Kidney epithelial cell (primary cell): ENCODE results near the gene FAM24B. TPM values are rescaled to one million over a fixed set of nuclear protein-coding genes. Genes with fewer than 3 reads are reported as not detected.

ENCODE experiments used
- DNase-seq: peaks from one replicate; pipeline ENCODE4 v3.0.0-alpha.2; 2010; ENCODE audit warnings: low read depth
- H3K27me3 ChIP-seq: 2 replicates; pipeline ENCODE4 v1.6.0; 2011; ENCODE audit warnings: low read length; ENCODE audit not compliant: control insufficient read depth, insufficient read depth
- H3K36me3 ChIP-seq: 2 replicates; pipeline ENCODE4 v1.5.1; 2011; ENCODE audit warnings: low read length; ENCODE audit not compliant: control insufficient read depth, insufficient read depth
- H3K4me3 ChIP-seq: 2 replicates; pipeline ENCODE4 v1.5.1; 2011; ENCODE audit warnings: low read depth, mild to moderate bottlenecking, control low read depth, low read length
- total RNA-seq: library from RNA; depleted of rRNA; stranded (reverse); fragments of >200 nt; gene quantifications from 2 replicates; pipeline ENCODE4 v1.2.3, GENCODE V29; 2015
- TF ChIP-seq, protein P1 (sequence below): IDR thresholded peaks from 2 replicates; pipeline ENCODE4 v1.5.1; 2011; ENCODE audit warnings: mild to moderate bottlenecking, moderate library complexity, low read length, control low read depth, inconsistent platforms; ENCODE audit not compliant: insufficient read depth, poor library complexity, severe bottlenecking

FAM24B gene
- total RNA-seq, 1 donor from 2014 or later: 14.6 TPM

DNA sequence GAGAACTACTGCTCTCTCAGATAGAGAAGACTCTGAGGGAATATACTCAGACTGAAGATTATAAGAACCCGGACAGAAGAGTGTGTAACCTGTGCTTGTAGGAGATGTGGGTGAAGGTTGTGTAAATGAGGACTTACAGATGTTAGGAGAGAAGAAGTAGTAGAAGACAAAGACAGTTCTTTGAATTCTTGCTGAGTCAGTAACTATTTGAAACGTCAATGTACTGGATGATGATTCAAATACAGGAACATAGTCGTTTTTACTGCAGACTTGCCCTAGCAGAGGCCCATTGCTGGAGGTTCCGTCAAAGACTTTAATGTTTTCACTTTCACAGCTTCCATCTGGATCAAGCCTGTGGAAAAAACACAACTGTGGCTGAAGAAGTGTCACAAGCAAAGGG is 40.5 kb downstream of the FAM24B start:
- no peak overlapping the region for H3K4me3 ChIP-seq
- no peak for DNase-seq
- TF ChIP-seq, protein P1, sequence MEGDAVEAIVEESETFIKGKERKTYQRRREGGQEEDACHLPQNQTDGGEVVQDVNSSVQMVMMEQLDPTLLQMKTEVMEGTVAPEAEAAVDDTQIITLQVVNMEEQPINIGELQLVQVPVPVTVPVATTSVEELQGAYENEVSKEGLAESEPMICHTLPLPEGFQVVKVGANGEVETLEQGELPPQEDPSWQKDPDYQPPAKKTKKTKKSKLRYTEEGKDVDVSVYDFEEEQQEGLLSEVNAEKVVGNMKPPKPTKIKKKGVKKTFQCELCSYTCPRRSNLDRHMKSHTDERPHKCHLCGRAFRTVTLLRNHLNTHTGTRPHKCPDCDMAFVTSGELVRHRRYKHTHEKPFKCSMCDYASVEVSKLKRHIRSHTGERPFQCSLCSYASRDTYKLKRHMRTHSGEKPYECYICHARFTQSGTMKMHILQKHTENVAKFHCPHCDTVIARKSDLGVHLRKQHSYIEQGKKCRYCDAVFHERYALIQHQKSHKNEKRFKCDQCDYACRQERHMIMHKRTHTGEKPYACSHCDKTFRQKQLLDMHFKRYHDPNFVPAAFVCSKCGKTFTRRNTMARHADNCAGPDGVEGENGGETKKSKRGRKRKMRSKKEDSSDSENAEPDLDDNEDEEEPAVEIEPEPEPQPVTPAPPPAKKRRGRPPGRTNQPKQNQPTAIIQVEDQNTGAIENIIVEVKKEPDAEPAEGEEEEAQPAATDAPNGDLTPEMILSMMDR: no peak
- H3K36me3 ChIP-seq: no peaks in the 10 kb centered on the region
- no peaks in the 10 kb centered on the region for H3K27me3 ChIP-seq

DNA sequence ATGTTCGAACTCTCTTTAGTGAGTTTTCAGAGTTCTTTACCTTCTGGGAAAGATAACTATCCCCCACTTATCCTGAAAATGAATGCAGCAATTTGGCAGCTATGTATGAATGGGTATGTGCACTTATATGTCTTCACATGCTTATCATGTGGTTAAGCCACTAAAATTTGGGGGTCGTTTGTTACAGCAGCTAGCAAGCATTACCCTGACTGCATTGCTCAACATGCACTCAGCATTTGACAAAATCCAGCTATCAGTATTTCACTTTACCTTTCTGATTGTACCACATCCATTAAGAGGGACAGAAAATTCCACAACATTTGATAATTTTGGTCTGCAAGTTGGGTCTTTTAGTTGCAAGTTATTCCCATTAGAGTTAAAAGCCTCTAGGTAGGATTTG is 43.5 kb downstream of the FAM24B start:
- Histone ChIP-seq H3K27me3 (no peaks in the 10 kb centered on the region), H3K4me3 (no peak overlapping the region), H3K36me3 (no peaks in the 10 kb centered on the region)
- TF ChIP-seq, protein P1: no peak
- no peak for DNase-seq

DNA sequence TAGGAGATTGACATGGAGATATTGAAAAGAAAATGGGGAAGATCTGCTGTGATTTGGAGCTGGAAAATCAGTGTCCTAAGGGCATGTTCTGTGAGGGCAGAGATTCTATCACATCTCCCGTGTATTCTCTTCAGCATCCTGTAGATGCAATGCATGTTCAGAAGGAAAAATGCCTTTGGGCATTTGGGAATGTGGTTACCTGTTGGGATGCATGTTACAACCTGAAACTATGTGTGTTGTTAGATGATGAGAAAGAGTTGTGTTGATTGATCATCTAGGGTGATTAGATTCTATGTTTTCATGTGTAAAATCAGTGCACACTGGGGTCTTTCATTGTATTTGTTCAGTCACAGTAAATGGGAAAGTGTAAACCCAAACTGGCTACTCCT is 48.4 kb downstream of the FAM24B start:
- Histone ChIP-seq H3K36me3 (no peaks in the 10 kb centered on the region), H3K27me3 (no peaks in the 10 kb centered on the region), H3K4me3 (no peak overlapping the region)
- TF ChIP-seq, protein P1: no peak
- no peak for DNase-seq

DNA sequence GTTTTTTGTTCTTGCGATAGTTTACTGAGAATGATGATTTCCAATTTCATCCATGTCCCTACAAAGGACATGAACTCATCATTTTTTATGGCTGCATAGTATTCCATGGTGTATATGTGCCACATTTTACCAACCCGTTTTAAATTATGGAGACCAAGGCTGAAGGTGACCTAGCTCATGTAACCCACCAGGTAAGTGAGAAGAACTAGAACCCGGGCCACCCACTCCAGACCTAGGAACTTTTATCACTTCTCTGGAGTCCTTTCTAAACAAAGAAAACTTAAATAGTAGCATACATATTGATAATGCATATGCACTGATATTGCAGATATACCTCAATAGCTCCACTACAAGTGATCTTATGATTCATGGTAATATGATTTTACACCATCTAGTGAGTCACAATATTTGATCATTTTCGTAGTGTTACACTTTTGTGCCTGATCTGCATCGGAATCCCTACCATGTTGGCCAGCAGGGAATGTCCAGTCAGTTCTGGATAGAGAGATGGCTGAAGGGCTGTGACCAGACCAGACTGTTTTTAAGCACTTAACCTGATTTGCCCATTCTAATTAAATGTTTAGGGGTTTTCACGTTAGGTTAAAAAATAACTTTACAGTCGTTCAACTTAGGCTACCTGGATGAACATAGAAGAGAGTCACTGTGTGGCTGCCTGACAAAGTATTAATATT is 49.0 kb downstream of the FAM24B start:
- H3K4me3 ChIP-seq: no peak overlapping the region
- no peaks in the 10 kb centered on the region for H3K27me3 ChIP-seq
- no peaks in the 10 kb centered on the region for H3K36me3 ChIP-seq
- TF ChIP-seq, protein P1: no peak
- no peak for DNase-seq

DNA sequence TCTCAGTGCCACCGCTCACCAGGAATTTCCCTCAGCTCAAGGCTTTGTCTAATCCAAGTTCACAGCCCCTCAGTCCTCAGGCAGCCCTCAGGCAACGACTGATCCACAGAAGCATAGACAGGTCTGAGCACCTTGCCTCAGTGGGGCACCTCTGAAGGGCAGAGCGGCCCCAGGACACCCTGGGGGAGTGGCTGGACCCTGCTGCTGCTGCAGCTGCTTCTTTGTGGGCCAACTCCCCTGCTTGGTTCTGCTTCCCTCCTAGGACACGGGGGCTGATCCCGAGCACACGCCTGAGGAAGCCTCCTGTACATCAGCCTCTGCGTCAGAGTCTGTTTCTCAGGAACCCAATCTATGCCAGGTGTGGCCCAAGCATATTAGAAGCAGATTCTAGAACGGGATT is 49.9 kb downstream of the FAM24B start:
- H3K4me3 ChIP-seq: no peak overlapping the region
- no peaks in the 10 kb centered on the region for H3K27me3 ChIP-seq
- no peak for DNase-seq
- TF ChIP-seq, protein P1: no peak
- no peaks in the 10 kb centered on the region for H3K36me3 ChIP-seq

DNA sequence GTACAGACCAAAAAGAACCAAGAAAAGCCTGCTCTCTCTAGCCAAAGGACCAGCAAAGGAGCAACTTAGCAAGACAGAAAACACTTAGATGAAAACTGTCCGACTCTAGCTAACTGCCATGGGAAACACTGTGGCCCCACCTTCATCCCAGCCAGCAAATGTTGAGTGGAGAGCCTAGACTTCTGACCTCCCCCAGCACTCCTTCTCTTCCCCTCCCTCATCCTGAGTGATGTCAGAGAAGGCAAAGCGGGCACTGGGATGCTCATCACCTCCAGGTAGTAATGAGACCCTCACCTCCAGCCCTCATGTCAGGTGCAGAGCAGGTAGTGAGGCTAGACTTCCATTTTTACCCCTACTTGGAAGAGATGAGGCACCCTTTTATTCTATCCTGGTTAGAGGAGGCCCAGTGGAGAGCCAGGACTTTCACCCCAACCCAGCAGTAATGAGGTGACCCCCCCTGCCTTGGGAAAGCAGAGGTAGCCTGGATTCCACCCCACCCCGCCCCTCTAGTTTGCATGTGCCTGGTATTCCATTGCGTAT is 50.6 kb downstream of the FAM24B start:
- Histone ChIP-seq H3K36me3 (no peaks in the 10 kb centered on the region), H3K27me3 (no peaks in the 10 kb centered on the region), H3K4me3 (no peak overlapping the region)
- DNase-seq: no peak
- TF ChIP-seq, protein P1: no peak
